GM12873 (cell line): ENCODE results near the gene DUSP6.

Experiments
- CTCF ChIP-seq: IDR thresholded peaks from 2 replicates; pipeline ENCODE4 v1.5.1; 2012; ENCODE audit warnings: low read depth, mild to moderate bottlenecking, moderate library complexity, low read length, control low read depth; ENCODE audit not compliant: insufficient read depth; ENCODE audit errors: missing control alignments

Gene DUSP6, protein sequence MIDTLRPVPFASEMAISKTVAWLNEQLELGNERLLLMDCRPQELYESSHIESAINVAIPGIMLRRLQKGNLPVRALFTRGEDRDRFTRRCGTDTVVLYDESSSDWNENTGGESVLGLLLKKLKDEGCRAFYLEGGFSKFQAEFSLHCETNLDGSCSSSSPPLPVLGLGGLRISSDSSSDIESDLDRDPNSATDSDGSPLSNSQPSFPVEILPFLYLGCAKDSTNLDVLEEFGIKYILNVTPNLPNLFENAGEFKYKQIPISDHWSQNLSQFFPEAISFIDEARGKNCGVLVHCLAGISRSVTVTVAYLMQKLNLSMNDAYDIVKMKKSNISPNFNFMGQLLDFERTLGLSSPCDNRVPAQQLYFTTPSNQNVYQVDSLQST

GRCh38 chr12:89352492-89353187 lies at the start of gene DUSP6:
DUSP6 (minus strand) TSS chr12:89352501; CDS start chr12:89352039, 462 bp downstream.
- TF ChIP-seq CTCF = no peak

DNA sequence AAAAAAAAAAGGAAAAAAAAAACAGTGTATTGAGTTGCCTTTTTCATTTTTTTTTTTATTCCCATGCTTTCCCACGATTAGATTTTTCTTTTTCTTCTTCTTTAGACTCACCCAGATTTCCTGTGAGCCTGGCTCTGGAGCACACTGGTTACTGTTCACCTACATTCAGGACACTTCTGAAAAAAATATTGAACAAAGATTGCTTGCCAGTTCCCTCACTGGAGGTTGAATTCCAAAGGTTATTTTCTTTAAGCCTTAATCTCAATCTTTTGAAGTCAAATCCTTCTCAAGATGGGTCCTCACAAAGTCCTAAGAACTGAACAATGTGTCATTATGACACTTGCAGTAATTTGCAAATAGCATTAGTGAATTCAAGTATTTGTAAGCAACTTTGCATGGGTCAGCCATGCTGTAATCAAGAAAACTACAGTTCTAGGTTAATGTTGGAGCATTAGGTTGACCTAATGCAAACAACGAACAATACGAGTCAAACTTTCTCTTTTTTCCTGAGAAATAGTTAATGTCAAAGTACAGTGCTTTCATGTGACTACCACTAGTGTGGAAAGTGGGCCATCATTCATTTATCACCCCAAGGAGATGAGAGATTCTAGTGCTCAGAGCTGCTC lies 49.2 kb upstream of the DUSP6 start:
- TF ChIP-seq CTCF = no peak

- TF ChIP-seq CTCF = no peak
Observed at GRCh38 chr12:89400415-89400814, 48.1 kb upstream of the DUSP6 start.

DNA sequence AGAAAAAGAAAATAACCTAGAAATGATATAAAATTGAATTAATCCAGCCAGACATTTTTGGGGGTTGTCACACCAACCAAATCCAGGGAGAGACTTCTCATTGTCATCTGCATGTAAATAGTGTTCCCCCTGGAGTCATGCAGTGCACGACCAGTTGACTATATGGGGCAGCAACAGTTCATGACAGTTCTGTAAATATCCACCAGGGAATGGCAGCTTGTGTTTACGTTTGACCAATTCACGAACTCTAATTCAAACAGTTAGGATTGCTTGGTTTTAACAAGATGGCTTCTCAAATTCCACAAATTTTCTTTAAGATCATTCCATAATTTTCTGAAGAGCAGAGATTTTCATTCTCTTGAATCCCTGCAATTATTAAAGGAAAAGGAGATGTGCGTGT lies 43.4 kb upstream of the DUSP6 start:
- TF ChIP-seq CTCF = no peak

DNA sequence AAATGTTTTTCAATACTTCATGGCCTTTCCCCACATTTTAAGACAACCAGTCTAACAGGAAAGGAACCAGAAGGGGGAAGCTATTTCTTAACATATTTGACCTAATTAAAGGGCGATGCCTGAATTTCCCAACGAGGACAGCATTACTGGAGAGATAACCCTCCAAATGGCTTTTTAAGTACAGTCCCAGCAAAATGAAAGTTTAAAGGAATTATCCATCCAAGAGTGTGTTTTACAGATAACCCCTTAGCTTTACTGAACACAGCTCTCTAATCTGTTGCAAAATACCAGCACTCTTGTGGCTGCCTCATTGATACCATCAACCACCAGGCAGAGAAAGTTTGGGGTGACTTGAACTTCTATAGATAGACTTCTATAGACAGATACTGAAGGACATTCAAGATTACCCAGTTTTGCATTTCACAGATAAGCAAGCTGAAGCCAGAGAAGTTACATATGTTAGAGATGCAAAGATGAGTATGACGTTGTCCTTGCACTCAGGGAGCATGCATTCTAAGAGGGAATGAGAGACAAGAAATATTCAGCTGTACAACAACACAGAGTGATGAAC lies 41.3 kb upstream of the DUSP6 start:
- TF ChIP-seq CTCF = no peak

- TF ChIP-seq CTCF = no peak
Observed at GRCh38 chr12:89392391-89392790, 40.1 kb upstream of the DUSP6 start.
